Osteocyte (in vitro differentiated cells): ENCODE data around the gene CENPA. TPM values are rescaled to one million over a fixed set of nuclear protein-coding genes. Genes with fewer than 3 reads are reported as not detected.

Experiments used
- DNase-seq: peaks from one replicate; pipeline ENCODE4 v3.0.0; 2021; ENCODE audit warnings: mixed read lengths; ENCODE audit not compliant: unreplicated experiment; ENCODE audit errors: extremely low spot score
- H3K27ac Mint-ChIP-seq: one replicate; pipeline ENCODE4 v1.8.0; 2021; ENCODE audit warnings: mild to moderate bottlenecking, mixed read lengths; ENCODE audit not compliant: unreplicated experiment
- H3K27me3 Mint-ChIP-seq: one replicate; pipeline ENCODE4 v1.8.0; 2021; ENCODE audit warnings: mixed read lengths; ENCODE audit not compliant: unreplicated experiment
- H3K36me3 Mint-ChIP-seq: one replicate; pipeline ENCODE4 v1.8.0; 2021; ENCODE audit warnings: mixed read lengths; ENCODE audit not compliant: unreplicated experiment
- H3K4me1 Mint-ChIP-seq: one replicate; pipeline ENCODE4 v1.8.0; 2021; ENCODE audit warnings: mixed read lengths; ENCODE audit not compliant: unreplicated experiment
- H3K4me3 Mint-ChIP-seq: one replicate; pipeline ENCODE4 v1.8.0; 2021; ENCODE audit warnings: mild to moderate bottlenecking, moderate library complexity, mixed read lengths; ENCODE audit not compliant: unreplicated experiment
- H3K9me3 Mint-ChIP-seq: one replicate; pipeline ENCODE4 v1.8.0; 2021; ENCODE audit warnings: mixed read lengths; ENCODE audit not compliant: unreplicated experiment
- CTCF ChIP-seq: fragments of 200-600 bp; sonication (generic); IDR thresholded peaks from 2 replicates; pipeline ENCODE4 v1.5.0; 2021; ENCODE audit warnings: antibody characterized with exemption, mild to moderate bottlenecking, moderate library complexity
- total RNA-seq: library from RNA; stranded (reverse); gene quantifications from 2 replicates; pipeline ENCODE4 v1.2.1, GENCODE V29; 2021

CENPA gene
- total RNA-seq, 1 donor from 2014 or later = 4.6 TPM

- Mint-ChIP-seq H3K27me3 (peaks cover 4% of the 10 kb centered on the region), H3K4me1 (peaks cover 9% of the 10 kb centered on the region), H3K9me3 (no peaks in the 10 kb centered on the region), H3K4me3 (no peak overlapping the region), H3K36me3 (no peaks in the 10 kb centered on the region), H3K27ac (no peak overlapping the region)
- no peak for DNase-seq
- TF ChIP-seq CTCF = no peak
These were observed 45.0 kb upstream of the CENPA start for GRCh38 chr2:26740890-26741302.

GRCh38 chr2:26742048-26742770, 43.6 kb upstream of the CENPA start:
- no peaks in the 10 kb centered on the region for H3K9me3 Mint-ChIP-seq
- H3K36me3 Mint-ChIP-seq = no peaks in the 10 kb centered on the region
- TF ChIP-seq CTCF = no peak
- H3K27ac Mint-ChIP-seq = no peak overlapping the region
- no peak overlapping the region for H3K4me3 Mint-ChIP-seq
- peaks cover 4% of the 10 kb centered on the region for H3K27me3 Mint-ChIP-seq
- DNase-seq = no peak
- H3K4me1 Mint-ChIP-seq = peaks cover 2% of the 10 kb centered on the region

- Mint-ChIP-seq H3K27ac (no peak overlapping the region), H3K36me3 (no peaks in the 10 kb centered on the region), H3K4me1 (peaks cover 2% of the 10 kb centered on the region), H3K27me3 (peaks cover 4% of the 10 kb centered on the region), H3K9me3 (no peaks in the 10 kb centered on the region), H3K4me3 (no peak overlapping the region)
- no peak for TF ChIP-seq CTCF
- DNase-seq = no peak
These were observed 42.0 kb upstream of the CENPA start for GRCh38 chr2:26743852-26744251.

GRCh38 chr2:26744953-26745352, 40.9 kb upstream of the CENPA start:
- TF ChIP-seq CTCF = no peak
- no peak for DNase-seq
- Mint-ChIP-seq H3K27me3 (peaks cover 4% of the 10 kb centered on the region), H3K4me1 (peaks cover 5% of the 10 kb centered on the region), H3K36me3 (no peaks in the 10 kb centered on the region), H3K4me3 (no peak overlapping the region), H3K9me3 (no peaks in the 10 kb centered on the region), H3K27ac (no peak overlapping the region)

GRCh38 chr2:26745609-26746327, 40.1 kb upstream of the CENPA start:
- TF ChIP-seq CTCF = peak; percentile 96
- no peaks in the 10 kb centered on the region for H3K36me3 Mint-ChIP-seq
- H3K4me3 Mint-ChIP-seq = no peak overlapping the region
- H3K4me1 Mint-ChIP-seq = peaks cover 7% of the 10 kb centered on the region
- H3K27ac Mint-ChIP-seq = no peak overlapping the region
- DNase-seq = peak; percentile 91
- no peaks in the 10 kb centered on the region for H3K9me3 Mint-ChIP-seq
- H3K27me3 Mint-ChIP-seq = peaks cover 3% of the 10 kb centered on the region
